ENCODE data around the gene PPP1R37.

Gene PPP1R37

DNA sequence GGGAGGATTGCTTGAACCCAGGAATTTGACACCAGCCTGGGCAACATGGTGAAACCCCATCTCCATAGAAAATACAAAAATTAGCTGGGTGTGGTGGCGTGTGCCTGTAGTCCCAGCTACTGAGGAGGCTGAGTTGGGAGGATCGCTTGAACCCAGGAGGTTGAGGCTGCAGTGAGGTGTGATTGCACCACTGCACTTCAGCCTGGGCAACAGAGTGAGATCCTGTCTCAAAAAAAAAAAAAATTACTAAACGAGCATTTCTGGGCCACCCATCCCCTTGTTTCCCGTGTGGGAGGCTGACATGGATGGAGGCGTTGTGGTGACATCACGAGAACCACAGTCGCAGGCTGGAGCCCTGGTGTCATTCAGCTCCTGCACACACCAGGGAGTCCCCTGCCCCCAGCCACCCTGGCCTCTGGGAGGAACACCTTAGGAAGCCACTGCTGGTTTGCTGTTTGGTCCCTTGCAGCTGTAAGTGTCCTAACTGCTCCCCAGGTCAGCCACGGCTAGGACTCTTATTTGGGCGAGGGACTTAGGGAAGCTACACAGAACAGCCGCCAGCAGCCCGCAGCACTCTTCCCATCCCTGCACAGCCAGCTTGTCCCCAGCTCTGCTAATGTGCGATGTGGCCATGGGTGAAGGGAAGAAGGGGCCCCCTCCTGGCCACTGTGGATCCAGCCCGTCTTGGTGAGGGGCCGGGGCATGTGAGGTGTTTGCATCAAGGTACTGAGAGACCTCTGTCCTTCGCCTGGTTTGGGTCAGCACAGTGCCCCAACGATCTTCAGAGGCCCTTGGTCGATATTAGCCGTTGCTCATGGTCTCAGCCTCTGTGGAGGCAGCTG, 55.1 kb downstream of the PPP1R37 start:
- ChIA-PET POLR2A (ENCODE audit: low non-redundant PET) (interaction anchor here (0.7 kb wide), 1 partner anchor 119 kb away, joined by 3 read pairs; no protein-coding TSS in a partner anchor), CTCF (interaction anchor here (1.2 kb wide), 1 partner anchor 101 kb away, joined by 3 read pairs; no protein-coding TSS in a partner anchor)
- no peak for DNase-seq (ENCODE audit: low spot score)
- peak overlapping the region; percentile 62 for H3K27ac ChIP-seq
- TF ChIP-seq, protein P1, sequence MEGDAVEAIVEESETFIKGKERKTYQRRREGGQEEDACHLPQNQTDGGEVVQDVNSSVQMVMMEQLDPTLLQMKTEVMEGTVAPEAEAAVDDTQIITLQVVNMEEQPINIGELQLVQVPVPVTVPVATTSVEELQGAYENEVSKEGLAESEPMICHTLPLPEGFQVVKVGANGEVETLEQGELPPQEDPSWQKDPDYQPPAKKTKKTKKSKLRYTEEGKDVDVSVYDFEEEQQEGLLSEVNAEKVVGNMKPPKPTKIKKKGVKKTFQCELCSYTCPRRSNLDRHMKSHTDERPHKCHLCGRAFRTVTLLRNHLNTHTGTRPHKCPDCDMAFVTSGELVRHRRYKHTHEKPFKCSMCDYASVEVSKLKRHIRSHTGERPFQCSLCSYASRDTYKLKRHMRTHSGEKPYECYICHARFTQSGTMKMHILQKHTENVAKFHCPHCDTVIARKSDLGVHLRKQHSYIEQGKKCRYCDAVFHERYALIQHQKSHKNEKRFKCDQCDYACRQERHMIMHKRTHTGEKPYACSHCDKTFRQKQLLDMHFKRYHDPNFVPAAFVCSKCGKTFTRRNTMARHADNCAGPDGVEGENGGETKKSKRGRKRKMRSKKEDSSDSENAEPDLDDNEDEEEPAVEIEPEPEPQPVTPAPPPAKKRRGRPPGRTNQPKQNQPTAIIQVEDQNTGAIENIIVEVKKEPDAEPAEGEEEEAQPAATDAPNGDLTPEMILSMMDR (conservative IDR thresholded peaks at IDR 0.05; ENCODE audit: low read depth): no peak

- CTCF ChIA-PET: interaction anchor here (1.2 kb wide), 1 partner anchor 99 kb away, joined by 3 read pairs; no protein-coding TSS in a partner anchor
- TF ChIP-seq, protein P1 (conservative IDR thresholded peaks at IDR 0.05; ENCODE audit: low read depth): no peak
- POLR2A ChIA-PET (ENCODE audit: low non-redundant PET): no interaction called here
Measured at GRCh38 chr19:45149129-45149528, 56.1 kb downstream of the PPP1R37 start.

GRCh38 chr19:45150180-45150579, 57.2 kb downstream of the PPP1R37 start:
- POLR2A ChIA-PET (ENCODE audit: low non-redundant PET): no interaction called here
- DNase-seq (ENCODE audit: low spot score): no peak
- H3K27ac ChIP-seq: peak overlapping the region; percentile 62
- CTCF ChIA-PET: interaction anchor here (0.5 to 0.6 kb wide), 2 partner anchors 42 to 1084 kb away, joined by 3 read pairs; no protein-coding TSS in a partner anchor
- TF ChIP-seq, protein P1 (conservative IDR thresholded peaks at IDR 0.05; ENCODE audit: low read depth): no peak

More at GRCh38 chr19:45149129-45149528, 56.1 kb downstream of the PPP1R37 start:
- no peak for DNase-seq (ENCODE audit: low spot score)
- peak overlapping the region; percentile 62 for H3K27ac ChIP-seq

DNA sequence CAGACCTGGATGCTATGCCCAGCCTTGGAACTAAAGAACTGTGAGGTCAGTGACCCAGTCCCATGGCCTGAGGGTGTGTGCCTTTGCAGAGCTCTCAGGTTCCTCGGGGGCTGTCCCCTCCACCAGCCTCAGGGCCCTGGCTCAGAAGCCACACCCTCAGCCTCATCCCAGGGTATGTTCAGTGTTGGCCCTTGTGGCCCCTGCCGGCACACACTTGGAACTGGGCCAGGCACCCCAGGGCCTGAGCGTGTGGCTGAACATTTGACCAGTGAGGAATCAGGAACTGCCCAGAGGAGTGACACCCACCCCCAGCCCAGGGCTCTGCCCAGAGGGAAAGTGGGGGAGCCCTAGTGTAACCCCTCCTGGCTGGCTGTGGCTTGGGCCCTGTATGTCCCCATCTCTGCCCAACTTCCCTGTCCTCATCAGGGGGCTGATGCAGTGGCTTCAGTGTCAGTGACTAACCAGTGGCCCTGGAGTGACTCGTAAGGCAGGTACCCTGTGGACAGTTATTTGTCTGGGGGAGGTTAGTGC, 57.8 kb downstream of the PPP1R37 start:
- CTCF ChIA-PET: no interaction called here

GRCh38 chr19:45151320-45151719, 58.3 kb downstream of the PPP1R37 start:
- TF ChIP-seq, protein P1 (conservative IDR thresholded peaks at IDR 0.05; ENCODE audit: low read depth): no peak
- DNase-seq (ENCODE audit: low spot score): no peak
- ChIA-PET CTCF (no interaction called here), POLR2A (ENCODE audit: low non-redundant PET) (no interaction called here)
- H3K27ac ChIP-seq: peak overlapping the region; percentile 62

More for the DNA sequence above, 57.8 kb downstream of the PPP1R37 start:
- peak overlapping the region; percentile 62 for H3K27ac ChIP-seq
- POLR2A ChIA-PET (ENCODE audit: low non-redundant PET): no interaction called here
- TF ChIP-seq, protein P1 (conservative IDR thresholded peaks at IDR 0.05; ENCODE audit: low read depth): no peak
- DNase-seq (ENCODE audit: low spot score): no peak

- no peak for DNase-seq (ENCODE audit: low spot score)
- TF ChIP-seq, protein P1 (conservative IDR thresholded peaks at IDR 0.05; ENCODE audit: low read depth): no peak
- ChIA-PET POLR2A (ENCODE audit: low non-redundant PET) (no interaction called here), CTCF (interaction anchor here (0.7 kb wide), 1 partner anchor 8 kb away, joined by 6 read pairs; no protein-coding TSS in a partner anchor)
- peak overlapping the region; percentile 62 for H3K27ac ChIP-seq
Measured at GRCh38 chr19:45151821-45152503, 59.0 kb downstream of the PPP1R37 start.
